GM18517 (cell line): Measurements from ENCODE around the gene LGALS7.

Source experiments
- ATAC-seq: cut with Tn5 transposase; IDR thresholded peaks from one replicate; pipeline ENCODE4 v1.9.1; 2021; ENCODE audit warnings: mild to moderate bottlenecking, moderate library complexity; ENCODE audit not compliant: unreplicated experiment

The LGALS7 gene

DNA sequence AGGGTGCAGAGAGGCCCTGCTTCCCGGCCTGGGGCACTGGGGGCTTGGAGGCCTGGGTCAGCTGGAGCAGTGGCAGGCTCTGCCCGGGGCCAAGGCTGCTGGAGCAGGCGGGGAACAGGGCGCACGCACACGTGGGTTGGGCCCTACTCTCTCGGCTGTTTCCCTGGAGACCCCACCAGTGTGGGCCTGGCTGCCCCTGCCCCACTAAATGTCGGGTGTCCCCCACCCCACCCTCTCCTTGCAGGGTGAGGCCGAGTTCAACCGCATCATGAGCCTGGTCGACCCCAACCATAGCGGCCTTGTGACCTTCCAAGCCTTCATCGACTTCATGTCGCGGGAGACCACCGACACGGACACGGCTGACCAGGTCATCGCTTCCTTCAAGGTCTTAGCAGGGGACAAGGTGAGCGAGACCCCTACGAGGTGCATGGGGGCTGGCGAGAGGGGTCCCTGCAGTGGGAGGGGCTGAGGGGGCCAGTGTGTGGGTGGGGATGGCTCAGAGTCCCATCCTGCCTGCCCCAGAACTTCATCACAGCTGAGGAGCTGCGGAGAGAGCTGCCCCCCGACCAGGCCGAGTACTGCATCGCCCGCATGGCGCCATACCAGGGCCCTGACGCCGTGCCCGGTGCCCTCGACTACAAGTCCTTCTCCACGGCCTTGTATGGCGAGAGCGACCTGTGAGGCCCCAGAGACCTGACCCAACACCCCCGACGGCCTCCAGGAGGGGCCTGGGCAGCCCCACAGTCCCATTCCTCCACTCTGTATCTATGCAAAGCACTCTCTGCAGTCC, 44.4 kb downstream of the LGALS7 start:
- no peak for ATAC-seq

DNA sequence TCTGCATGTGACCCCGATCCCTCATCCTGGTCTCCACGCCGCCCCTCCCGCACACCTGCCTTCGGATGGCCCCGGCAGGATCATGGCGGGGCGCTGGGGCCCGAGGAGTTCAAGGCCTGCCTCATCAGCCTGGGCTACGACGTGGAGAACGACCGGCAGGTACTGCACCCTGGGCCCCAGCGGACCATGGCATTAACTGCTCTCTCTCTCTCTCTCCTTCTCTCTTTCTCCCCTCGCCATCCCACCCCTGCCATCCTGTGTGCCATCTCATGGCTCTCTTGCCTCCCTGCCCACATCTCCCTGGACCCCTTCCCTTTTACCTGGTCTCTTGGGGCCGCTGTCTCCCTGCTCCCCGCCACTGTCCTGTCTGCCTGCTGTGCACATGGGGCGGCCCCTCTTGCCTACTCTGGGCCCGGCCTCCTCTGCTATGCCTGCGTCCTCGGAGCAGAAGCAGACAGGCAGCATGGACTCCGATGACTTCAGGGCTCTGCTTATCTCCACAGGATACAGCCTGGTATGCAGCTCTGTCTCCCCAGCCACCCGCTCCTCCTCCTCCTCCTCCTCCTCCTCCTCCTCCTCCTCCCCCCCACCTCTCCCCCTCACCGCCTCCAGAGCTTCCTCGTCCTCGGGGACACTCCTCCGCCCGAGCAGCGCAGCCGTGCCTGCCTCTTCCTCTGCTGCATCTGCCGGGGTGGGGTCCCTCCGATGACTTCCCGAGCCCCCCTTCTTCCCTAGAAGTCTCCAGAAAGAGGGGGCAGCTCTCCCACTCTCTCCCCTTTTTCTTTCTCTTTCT, 45.3 kb downstream of the LGALS7 start:
- no peak for ATAC-seq

DNA sequence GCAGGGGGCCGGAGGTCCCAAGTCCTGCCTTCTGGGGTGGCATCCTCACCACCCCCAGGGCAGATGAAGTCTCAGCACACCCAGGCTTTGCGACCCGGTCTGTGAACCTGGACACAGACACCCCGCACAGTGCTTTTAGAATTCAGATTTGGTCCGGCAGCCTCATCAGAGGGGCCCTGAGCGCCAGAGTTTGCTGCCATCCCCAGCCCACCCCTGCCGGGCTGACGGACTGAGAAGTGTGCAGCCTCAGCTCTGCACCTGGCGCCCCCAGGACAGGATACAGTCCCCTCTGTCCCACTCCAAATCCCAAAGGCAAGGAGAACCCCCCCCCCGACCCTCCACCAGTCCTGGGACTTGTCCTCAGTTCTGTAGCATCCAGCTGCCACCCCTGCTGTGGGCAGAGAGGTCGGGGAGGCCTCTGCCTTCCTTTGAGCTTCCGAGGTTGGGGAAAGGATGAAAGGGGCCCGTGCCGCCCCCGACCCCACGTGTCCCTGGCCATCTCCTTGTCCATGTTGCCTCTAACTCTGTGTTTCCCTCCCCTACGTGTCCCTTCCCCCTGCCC, 45.9 kb downstream of the LGALS7 start:
- ATAC-seq = no peak

DNA sequence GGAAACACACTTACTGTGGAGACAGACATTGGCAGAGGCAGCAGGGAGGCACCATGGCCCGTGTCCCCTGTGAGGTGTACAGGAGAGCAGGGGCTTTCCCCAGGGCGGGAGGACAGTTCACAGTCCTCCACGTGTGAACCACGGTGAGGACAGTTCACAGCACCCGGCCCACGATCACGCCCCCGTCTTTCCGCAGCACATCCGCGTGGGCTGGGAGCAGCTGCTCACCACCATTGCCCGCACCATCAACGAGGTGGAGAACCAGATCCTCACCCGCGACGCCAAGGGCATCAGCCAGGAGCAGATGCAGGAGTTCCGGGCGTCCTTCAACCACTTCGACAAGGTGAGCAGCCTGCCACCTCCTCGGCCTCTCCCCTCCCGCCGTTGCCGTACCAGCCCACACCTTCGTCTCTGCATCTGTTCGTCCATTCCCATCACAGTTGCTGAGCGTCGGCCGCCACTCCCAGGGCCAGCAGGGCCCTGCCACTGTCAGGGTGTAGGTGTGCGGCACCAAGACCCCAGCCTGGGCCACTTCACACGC, 46.5 kb downstream of the LGALS7 start:
- no peak for ATAC-seq

DNA sequence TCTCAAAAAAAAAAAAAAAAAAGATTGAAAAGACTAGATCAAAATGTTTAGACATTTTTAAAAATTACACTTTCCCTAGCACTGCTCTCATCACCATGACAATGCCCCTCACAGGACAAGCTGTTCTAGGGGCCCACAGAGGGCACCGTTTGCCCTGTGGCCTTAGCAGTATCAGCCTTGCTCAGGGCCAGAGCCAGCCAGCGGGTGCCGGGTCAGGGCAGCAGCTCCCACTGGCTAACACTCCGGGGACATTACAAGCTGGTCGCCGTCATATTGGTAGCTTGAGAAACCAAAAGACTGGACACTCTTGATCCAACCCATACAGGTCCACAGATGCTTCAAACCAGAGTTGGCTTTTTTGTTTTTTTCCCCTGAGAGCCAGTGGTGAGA, 47.0 kb downstream of the LGALS7 start:
- no peak for ATAC-seq

DNA sequence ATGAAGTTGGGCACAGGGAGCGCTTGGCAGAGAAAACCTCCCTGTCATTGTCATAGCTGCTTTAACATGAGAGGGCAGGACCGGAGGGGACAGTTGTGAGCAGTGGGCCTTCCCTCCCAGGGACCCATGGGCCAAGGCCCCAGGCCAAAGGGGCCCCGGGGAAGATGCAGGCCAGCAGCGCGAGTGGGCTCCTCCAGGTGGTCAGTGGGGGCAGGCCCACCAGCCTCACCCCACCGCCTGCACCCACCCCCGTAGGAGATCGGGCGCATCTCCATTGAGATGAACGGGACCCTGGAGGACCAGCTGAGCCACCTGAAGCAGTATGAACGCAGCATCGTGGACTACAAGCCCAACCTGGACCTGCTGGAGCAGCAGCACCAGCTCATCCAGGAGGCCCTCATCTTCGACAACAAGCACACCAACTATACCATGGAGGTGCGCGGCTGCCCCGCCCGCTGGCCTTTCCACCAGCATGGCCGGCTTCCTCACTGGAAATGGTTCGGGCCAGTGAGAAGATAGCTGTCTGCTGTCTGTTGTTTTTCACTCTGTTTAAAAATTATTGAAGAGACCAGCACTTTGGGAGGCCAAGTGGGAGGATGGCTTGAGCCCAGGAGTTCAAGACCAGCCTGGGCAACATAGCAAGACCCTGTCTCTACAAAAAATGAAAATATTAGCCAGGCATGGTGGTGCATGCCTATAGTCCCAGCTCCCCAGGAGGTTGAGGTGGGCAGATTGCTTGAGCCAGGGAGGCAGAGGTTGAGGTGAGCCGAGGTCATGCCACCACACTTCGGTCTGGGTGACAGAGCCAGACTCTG, 47.6 kb downstream of the LGALS7 start:
- ATAC-seq = no peak

DNA sequence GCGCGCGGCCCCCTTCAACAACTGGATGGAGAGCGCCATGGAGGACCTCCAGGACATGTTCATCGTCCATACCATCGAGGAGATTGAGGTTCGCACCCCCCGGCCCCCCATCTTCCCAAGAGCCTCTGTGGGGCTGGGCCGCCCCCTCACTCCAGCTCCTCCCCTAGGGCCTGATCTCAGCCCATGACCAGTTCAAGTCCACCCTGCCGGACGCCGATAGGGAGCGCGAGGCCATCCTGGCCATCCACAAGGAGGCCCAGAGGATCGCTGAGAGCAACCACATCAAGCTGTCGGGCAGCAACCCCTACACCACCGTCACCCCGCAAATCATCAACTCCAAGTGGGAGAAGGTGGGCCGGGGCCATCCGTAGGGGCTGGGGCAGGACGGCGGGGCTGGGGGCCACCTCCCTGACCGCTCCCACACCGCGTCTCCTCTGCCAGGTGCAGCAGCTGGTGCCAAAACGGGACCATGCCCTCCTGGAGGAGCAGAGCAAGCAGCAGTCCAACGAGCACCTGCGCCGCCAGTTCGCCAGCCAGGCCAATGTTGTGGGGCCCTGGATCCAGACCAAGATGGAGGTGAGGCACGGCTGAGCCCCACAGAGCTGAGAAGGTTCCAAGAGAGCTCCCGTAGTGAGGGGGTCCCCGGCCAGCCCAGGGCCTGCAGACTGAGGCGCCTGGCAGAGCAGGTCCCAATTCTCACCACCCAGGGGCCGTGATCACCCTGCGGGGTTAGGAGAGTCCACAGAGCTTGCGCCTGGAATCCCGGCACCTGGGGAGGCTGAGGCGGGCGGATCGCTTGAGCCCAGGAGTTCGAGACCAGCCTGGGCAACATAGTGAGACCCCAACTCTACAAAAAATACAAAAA, 49.1 kb downstream of the LGALS7 start:
- ATAC-seq = no peak

DNA sequence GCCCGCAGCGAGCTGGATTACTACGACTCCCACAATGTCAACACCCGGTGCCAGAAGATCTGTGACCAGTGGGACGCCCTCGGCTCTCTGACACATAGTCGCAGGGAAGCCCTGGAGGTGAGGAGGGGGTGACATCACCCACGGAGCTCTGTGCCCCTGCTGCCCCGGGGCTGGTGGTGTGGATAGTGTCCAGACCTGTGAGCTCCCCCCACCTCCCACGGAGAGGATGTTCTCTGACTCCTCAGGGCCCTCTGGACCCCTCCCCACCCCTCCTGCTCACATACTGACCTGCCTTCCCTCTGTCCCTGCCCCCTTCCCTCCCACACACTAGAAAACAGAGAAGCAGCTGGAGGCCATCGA, 49.7 kb downstream of the LGALS7 start:
- ATAC-seq = no peak

DNA sequence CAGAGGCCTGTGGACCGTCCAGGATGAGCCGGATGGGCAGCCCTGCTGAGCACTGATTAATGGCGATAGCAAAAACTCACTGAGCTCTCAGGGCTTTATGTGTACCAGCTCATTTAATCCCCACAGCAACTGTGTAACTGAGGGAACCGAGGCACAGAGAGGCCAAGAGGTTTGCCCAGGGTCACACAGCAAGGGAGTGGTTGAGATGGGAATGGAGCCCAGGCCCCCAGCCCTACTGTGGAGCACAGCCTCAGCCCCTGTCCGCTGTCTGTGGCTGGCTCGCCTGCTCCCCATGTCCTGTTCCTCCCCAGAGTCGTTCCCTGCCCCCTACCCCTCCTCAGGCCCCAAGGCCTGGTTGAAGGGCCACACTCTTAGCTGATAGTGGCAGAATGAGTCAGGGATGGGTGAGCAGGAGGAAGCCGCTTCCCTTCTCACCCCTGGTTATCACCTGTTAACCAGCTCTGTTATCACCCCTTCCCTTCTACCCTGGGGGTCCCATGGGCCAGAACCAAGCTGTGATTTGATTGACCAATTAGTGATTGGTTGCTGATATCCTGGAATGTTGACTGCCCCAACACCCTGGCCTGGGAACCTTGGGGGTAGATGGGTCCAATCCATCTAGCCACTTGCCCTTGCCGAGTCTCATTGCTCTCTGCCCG, 50.2 kb downstream of the LGALS7 start:
- ATAC-seq = no peak

DNA sequence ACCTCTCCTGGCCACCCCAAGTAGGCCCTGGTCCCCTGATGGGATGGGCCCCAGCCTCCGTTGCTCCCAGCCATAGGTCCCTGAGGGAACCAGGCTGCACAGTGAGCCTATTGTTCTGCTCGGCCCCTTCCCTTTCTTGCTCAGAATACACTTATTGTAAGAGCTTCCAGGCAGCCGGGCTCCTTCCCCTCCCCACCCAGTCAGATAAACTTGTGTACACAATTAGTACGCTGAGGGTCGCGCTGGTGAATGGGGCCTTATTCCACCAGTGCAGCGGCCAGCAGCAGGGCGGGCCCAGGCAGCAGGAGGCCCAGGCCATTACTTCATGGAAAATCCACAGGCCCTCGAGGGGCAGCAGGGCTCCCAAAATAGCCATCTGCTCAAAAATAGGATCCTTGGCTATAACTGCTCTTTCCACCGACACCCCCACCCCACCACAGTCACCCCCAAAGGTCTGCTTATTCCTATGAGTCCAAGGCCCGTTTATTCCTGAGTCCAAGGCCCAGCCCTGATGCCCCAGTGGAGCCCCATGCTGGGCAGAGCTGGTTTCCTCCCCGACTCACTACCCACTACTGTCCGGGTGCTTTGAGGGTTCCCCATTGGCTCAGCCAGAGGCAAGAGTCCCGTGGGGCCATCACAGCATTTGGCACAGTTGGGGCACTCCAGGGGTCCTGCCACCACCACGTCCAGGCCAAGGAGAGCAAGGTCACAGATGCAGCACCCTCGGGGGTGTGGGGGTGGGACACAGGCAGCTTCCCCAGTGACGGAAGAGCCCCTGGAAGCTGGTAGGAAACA, 51.1 kb downstream of the LGALS7 start:
- ATAC-seq = no peak

DNA sequence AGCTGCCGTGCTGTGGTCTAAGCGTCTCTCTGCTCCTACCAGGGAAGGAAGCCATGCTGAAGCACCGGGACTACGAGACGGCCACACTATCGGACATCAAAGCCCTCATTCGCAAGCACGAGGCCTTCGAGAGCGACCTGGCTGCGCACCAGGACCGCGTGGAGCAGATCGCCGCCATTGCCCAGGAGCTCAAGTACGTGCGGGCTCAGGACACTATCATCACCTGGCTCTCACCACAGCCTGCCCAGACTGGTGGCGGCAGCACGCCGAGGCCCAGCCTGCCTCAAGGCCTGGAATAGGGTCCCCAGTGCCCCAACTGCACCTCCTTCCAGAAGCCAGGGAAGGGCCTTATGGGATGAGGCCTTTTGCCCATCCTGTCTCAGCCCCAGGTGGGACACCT, 51.8 kb downstream of the LGALS7 start:
- no peak for ATAC-seq
